Endothelial cell of umbilical vein (primary cell): ENCODE measurements around the gene TATDN3. TPM values are rescaled to one million over a fixed set of nuclear protein-coding genes. Genes with fewer than 3 reads are reported as not detected.

Experiments used
- BruUV-seq: library from RNA; stranded (reverse); fragments of 400-500 nt; replicated peaks from 2 replicates; lab custom pipeline; 2021; lab: Mats Ljungman, UMichigan
- CTCF ChIA-PET: fragments of 300-600, 350-600 bp; sonication (Branson Sonifier 250); formaldehyde crosslinking; loops from one replicate; lab custom pipeline; 2021; ENCODE audit warnings: antibody characterized with exemption, inconsistent platforms; lab: Charles Lee
- POLR2A ChIA-PET: fragments of 300-600, 350-600 bp; sonication (Branson Sonifier 250); formaldehyde crosslinking; loops from one replicate; lab custom pipeline; 2021; ENCODE audit warnings: antibody characterized with exemption, inconsistent platforms; lab: Charles Lee
- DNase-seq: peaks from one replicate; pipeline ENCODE4 v3.0.0-alpha.2; 2011; ENCODE audit warnings: low read depth, low spot score
- FAIRE-seq: peaks from 2 replicates; lab custom pipeline; 2011; peaks lifted over from hg19 to GRCh38; lab: Jason Lieb, UNC
- H2AFZ ChIP-seq: 2 replicates; pipeline ENCODE4 v1.6.0; 2012; ENCODE audit warnings: low read depth, low read length, control low read depth, inconsistent platforms
- H3K27ac ChIP-seq: 2 replicates; pipeline ENCODE4 v1.5.1; 2011; ENCODE audit warnings: low read depth, mild to moderate bottlenecking, control low read depth, low read length, moderate library complexity; ENCODE audit not compliant: insufficient read depth
- H3K27me3 ChIP-seq, 2 experiments: 2 replicates each; pipeline versions ENCODE4 v1.6.0 to v1.6.1; 2011; ENCODE audit warnings: low read length in 2 of 2, mixed read lengths in 1 of 2; ENCODE audit not compliant: control insufficient read depth in 2 of 2, insufficient read depth in 2 of 2
- H3K36me3 ChIP-seq, 2 experiments: 2 replicates in 1 of 2; 3 replicates in 1 of 2; pipeline ENCODE4 v1.5.1; 2011; ENCODE audit warnings: low read length in 2 of 2, mild to moderate bottlenecking in 1 of 2, moderate library complexity in 1 of 2; ENCODE audit not compliant: control insufficient read depth in 2 of 2, insufficient read depth in 2 of 2; ENCODE audit errors: extremely low read depth in 1 of 2
- H3K4me1 ChIP-seq: 3 replicates; pipeline ENCODE4 v1.5.1; 2011; ENCODE audit warnings: mild to moderate bottlenecking, low read length; ENCODE audit not compliant: control insufficient read depth, insufficient read depth; ENCODE audit errors: extremely low read depth
- H3K4me2 ChIP-seq: 2 replicates; pipeline ENCODE4 v1.6.1; 2011; ENCODE audit warnings: low read length, control low read depth, mixed read lengths; ENCODE audit not compliant: insufficient read depth
- H3K4me3 ChIP-seq, 3 experiments: fragments of 200-600 bp in 1 of 3; sonication (generic), shearing (Covaris generic) in 1 of 3; replicated peaks in 1 of 3; 2 replicates each; pipeline ENCODE4 v1.5.1; 2011 to 2016; ENCODE audit warnings: control low read depth in 3 of 3, low read length in 3 of 3, mild to moderate bottlenecking in 2 of 3, inconsistent platforms in 1 of 3, low read depth in 1 of 3, moderate library complexity in 1 of 3; ENCODE audit not compliant: insufficient read depth in 1 of 3
- H3K79me2 ChIP-seq: 2 replicates; pipeline ENCODE4 v1.6.0; 2012; ENCODE audit warnings: low read length, inconsistent platforms; ENCODE audit not compliant: control insufficient read depth, insufficient read depth
- H3K9ac ChIP-seq: replicated peaks from 2 replicates; pipeline ENCODE3; 2011; ENCODE audit warnings: low read length, control low read depth; ENCODE audit not compliant: insufficient read depth; ENCODE audit errors: extremely low read depth
- H3K9me1 ChIP-seq: replicated peaks from 3 replicates; pipeline ENCODE4 v1.6.0; 2011; ENCODE audit warnings: mild to moderate bottlenecking, low read length; ENCODE audit not compliant: control insufficient read depth, insufficient read depth; ENCODE audit errors: extremely low read depth
- H3K9me3 ChIP-seq: replicated peaks from 2 replicates; pipeline ENCODE4 v1.5.1; 2012; ENCODE audit warnings: low read length, inconsistent platforms; ENCODE audit not compliant: control insufficient read depth, insufficient read depth
- H4K20me1 ChIP-seq: replicated peaks from 2 replicates; pipeline ENCODE3; 2011; ENCODE audit warnings: mild to moderate bottlenecking, low read length; ENCODE audit not compliant: control insufficient read depth, insufficient read depth; ENCODE audit errors: extremely low read depth
- EZH2 ChIP-seq: IDR thresholded peaks from 2 replicates; pipeline ENCODE4 v1.6.1; 2012; ENCODE audit warnings: borderline replicate concordance, low read depth, mild to moderate bottlenecking, moderate library complexity, low read length, inconsistent platforms; ENCODE audit not compliant: severe bottlenecking
- FOS ChIP-seq: IDR thresholded peaks from 2 replicates; pipeline ENCODE4 v1.6.1; 2011; ENCODE audit warnings: mild to moderate bottlenecking, low read length, moderate library complexity, borderline replicate concordance; ENCODE audit not compliant: insufficient read depth
- GATA2 ChIP-seq: IDR thresholded peaks from 2 replicates; pipeline ENCODE4 v1.7.0; 2011; ENCODE audit warnings: low read depth, mild to moderate bottlenecking, moderate library complexity, mixed read lengths, low read length; ENCODE audit not compliant: insufficient read length, insufficient read depth
- JUN ChIP-seq: IDR thresholded peaks from 2 replicates; pipeline ENCODE4 v1.6.1; 2011; ENCODE audit warnings: borderline replicate concordance, low read depth; ENCODE audit not compliant: insufficient read length, insufficient read depth
- MAX ChIP-seq: IDR thresholded peaks from 2 replicates; pipeline ENCODE4 v1.6.1; 2011; ENCODE audit not compliant: insufficient read depth, insufficient read length
- MYC ChIP-seq: IDR thresholded peaks from one replicate; pipeline ENCODE4 v1.6.1; 2011; ENCODE audit warnings: mild to moderate bottlenecking, low read depth, low read length
- POLR2A ChIP-seq: IDR thresholded peaks from 2 replicates; pipeline ENCODE4 v1.6.1; 2012; ENCODE audit warnings: low read depth, mild to moderate bottlenecking, control low read depth, low read length
- POLR2AphosphoS5 ChIP-seq: IDR thresholded peaks from 2 replicates; pipeline ENCODE4 v1.6.1; 2012; ENCODE audit warnings: low read depth, mild to moderate bottlenecking, control low read depth, low read length, moderate library complexity; ENCODE audit not compliant: insufficient read depth
- dilution Hi-C: fragments of 300-500 bp; cut with MboI; formaldehyde crosslinking; loops from one replicate; pipeline ENCODE4 v1.15.0; 2019; ENCODE audit warnings: low sequenced_read_pairs; ENCODE audit not compliant: extremely low pct_ligation_motif_present
- intact Hi-C: fragments of 100-400 bp; cut with micrococcal nuclease; formaldehyde crosslinking; loops from one replicate; pipeline ENCODE4 v1.10.0; 2022
- polyA plus RNA-seq, 4 experiments: library from polyadenylated mRNA; depleted of rRNA in 3 of 4; stranded (reverse) in 3 of 4; unstranded in 1 of 4; fragments of >200 nt; gene quantifications; 2 replicates each; pipeline versions ENCODE4 v1.2.1 to v1.2.3, GENCODE V29; 2011 to 2012; ENCODE audit warnings: missing spikeins in 1 of 4
- total RNA-seq: library from RNA; stranded (reverse); gene quantifications from 2 replicates; pipeline ENCODE4 v1.2.3, GENCODE V29; 2021
- TF ChIP-seq, protein P1 (sequence below), 2 donors: IDR thresholded peaks; 1 replicate in 1 of 2; 2 replicates in 1 of 2; pipeline ENCODE4 v1.5.1; 2011; ENCODE audit warnings: low read length in 2 of 2, mild to moderate bottlenecking in 2 of 2, moderate library complexity in 2 of 2, control low read depth in 1 of 2, inconsistent platforms in 1 of 2, low read depth in 1 of 2; ENCODE audit not compliant: insufficient read depth in 1 of 2; ENCODE audit errors: extremely low read depth in 1 of 2

TATDN3 gene
- total and polyA plus RNA-seq, 2 donors (not counting 3 experiments of a cell fraction or from before 2014, with no cell fraction given), result 4.3 to 8.0 TPM

DNA sequence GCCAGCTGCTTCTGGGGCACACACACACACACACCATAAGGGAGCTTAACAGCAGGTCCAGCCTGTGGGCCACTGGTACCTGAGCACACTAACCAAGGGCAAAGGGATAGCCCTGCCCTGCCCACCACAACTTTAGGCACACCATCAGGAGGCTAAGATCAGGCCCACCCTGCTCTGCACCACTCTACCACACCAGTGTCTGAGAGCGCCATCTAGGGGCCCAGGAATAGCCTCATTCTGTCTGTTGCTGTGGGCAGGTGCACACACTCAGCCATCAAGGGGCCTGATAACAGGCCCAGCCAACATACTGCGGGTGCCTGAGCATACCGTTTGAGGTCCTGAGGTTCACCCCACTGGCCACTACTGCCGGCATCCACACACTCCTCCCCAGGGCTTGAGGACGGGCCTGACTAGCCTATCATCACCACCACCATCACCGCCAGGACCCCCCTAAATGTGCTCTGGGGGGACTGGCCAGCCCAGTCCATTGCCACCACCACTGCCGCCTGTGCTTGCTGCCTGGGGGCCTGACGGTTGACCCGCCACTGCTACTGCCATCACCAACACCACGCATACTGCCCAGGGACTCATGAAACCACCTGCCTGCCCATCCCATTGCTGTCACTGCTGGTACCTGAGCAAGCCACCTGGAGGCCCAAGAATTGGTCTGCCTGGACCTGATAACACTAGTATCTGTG is 31.4 kb upstream of the TATDN3 start:
- POLR2A ChIA-PET, result no interaction called here
- Histone ChIP-seq H3K9me3 (no peaks in the 10 kb centered on the region), H4K20me1 (no peaks in the 10 kb centered on the region), H3K4me2 (no peak overlapping the region), H2AFZ (no peak overlapping the region), H3K27me3 (no peaks in the 10 kb centered on the region), H3K9ac (no peak overlapping the region), H3K4me1 (no peaks in the 10 kb centered on the region), H3K36me3 (peaks cover 0 to 6% of the 10 kb centered on the region in 2 experiments), H3K4me3 (no peak overlapping the region), H3K9me1 (no peaks in the 10 kb centered on the region), H3K79me2 (no peaks in the 10 kb centered on the region), H3K27ac (no peak overlapping the region)
- DNase-seq (no peak), FAIRE-seq (no peak)
- TF ChIP-seq, protein P1, sequence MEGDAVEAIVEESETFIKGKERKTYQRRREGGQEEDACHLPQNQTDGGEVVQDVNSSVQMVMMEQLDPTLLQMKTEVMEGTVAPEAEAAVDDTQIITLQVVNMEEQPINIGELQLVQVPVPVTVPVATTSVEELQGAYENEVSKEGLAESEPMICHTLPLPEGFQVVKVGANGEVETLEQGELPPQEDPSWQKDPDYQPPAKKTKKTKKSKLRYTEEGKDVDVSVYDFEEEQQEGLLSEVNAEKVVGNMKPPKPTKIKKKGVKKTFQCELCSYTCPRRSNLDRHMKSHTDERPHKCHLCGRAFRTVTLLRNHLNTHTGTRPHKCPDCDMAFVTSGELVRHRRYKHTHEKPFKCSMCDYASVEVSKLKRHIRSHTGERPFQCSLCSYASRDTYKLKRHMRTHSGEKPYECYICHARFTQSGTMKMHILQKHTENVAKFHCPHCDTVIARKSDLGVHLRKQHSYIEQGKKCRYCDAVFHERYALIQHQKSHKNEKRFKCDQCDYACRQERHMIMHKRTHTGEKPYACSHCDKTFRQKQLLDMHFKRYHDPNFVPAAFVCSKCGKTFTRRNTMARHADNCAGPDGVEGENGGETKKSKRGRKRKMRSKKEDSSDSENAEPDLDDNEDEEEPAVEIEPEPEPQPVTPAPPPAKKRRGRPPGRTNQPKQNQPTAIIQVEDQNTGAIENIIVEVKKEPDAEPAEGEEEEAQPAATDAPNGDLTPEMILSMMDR (IDR thresholded peaks at IDR 0.05; ENCODE audit: extremely low read depth in 1 of 2, insufficient read depth in 1 of 2, low read depth in 1 of 2, low read length in 2 of 2), result peak; percentile 39 to 58
- TF ChIP-seq POLR2AphosphoS5, result no peak
- dilution Hi-C loops (no loop called here), intact Hi-C loops (loop anchor here (1.0 kb wide), 1 partner anchor 283 kb away; no protein-coding TSS in a partner anchor)
- CTCF ChIA-PET, result interaction anchor here (1.0 to 2.5 kb wide), 3 partner anchors 9 to 95 kb away, joined by 3 to 9 read pairs (median 3); no protein-coding TSS in a partner anchor
- BruUV-seq, result no TSS peak

DNA sequence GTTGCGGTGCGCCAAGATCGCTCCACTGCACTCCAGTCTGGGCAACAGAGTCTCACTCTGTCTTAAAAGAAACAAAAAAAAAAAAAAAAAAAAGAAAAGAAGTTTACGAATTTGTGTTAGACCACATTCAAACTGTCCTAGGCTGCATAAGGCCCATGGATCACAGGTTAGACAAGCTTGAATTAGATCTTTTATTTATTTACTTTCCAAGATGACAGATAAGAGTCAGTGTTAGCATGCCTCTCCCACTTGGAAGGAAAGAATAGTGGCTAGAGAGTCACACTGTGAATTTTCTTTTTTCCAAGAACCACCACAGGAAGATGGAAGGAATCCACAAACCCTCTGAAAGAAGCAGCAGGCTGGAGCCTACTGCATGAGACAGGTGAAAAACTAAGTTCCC is 29.5 kb upstream of the TATDN3 start:
- POLR2A ChIA-PET, result no interaction called here
- no peaks in the 10 kb centered on the region for H4K20me1 ChIP-seq
- no peaks in the 10 kb centered on the region for H3K79me2 ChIP-seq
- no peaks in the 10 kb centered on the region for H3K9me3 ChIP-seq
- H3K4me1 ChIP-seq, result no peaks in the 10 kb centered on the region
- H3K4me3 ChIP-seq, result no peak overlapping the region
- no TSS peak for BruUV-seq
- H3K36me3 ChIP-seq, result peaks cover 0 to 6% of the 10 kb centered on the region in 2 experiments
- intact Hi-C loops, result no loop called here
- no peak for TF ChIP-seq GATA2
- TF ChIP-seq EZH2, result no peak
- TF ChIP-seq MAX, result no peak
- TF ChIP-seq POLR2A, result no peak
- TF ChIP-seq, protein P1 (IDR thresholded peaks at IDR 0.05; ENCODE audit: extremely low read depth in 1 of 2, insufficient read depth in 1 of 2, low read depth in 1 of 2, low read length in 2 of 2), result no peak
- no peak for TF ChIP-seq MYC
- no peak for TF ChIP-seq JUN
- TF ChIP-seq FOS, result no peak
- TF ChIP-seq POLR2AphosphoS5, result no peak
- no peak overlapping the region for H3K9ac ChIP-seq
- H2AFZ ChIP-seq, result no peak overlapping the region
- FAIRE-seq, result no peak
- H3K9me1 ChIP-seq, result no peaks in the 10 kb centered on the region
- no peak overlapping the region for H3K4me2 ChIP-seq
- H3K27ac ChIP-seq, result no peak overlapping the region
- dilution Hi-C loops, result no loop called here
- no peaks in the 10 kb centered on the region for H3K27me3 ChIP-seq
- CTCF ChIA-PET, result interaction anchor here (1.3 to 2.4 kb wide), 6 partner anchors 10 to 97 kb away, joined by 3 to 16 read pairs (median 6); no protein-coding TSS in a partner anchor
- DNase-seq, result no peak
